CD4-positive, alpha-beta T cell treated with Interleukin-21 for 1 hour (primary cell): Measurements from ENCODE around the gene ZNF236.
A peak's percentile ranks its signal among the peaks of the same experiment; 100 is the strongest.

Experiments used
- DNase-seq: peaks from one replicate; pipeline ENCODE4 v3.0.0-alpha.2; 2020

Gene ZNF236

DNA sequence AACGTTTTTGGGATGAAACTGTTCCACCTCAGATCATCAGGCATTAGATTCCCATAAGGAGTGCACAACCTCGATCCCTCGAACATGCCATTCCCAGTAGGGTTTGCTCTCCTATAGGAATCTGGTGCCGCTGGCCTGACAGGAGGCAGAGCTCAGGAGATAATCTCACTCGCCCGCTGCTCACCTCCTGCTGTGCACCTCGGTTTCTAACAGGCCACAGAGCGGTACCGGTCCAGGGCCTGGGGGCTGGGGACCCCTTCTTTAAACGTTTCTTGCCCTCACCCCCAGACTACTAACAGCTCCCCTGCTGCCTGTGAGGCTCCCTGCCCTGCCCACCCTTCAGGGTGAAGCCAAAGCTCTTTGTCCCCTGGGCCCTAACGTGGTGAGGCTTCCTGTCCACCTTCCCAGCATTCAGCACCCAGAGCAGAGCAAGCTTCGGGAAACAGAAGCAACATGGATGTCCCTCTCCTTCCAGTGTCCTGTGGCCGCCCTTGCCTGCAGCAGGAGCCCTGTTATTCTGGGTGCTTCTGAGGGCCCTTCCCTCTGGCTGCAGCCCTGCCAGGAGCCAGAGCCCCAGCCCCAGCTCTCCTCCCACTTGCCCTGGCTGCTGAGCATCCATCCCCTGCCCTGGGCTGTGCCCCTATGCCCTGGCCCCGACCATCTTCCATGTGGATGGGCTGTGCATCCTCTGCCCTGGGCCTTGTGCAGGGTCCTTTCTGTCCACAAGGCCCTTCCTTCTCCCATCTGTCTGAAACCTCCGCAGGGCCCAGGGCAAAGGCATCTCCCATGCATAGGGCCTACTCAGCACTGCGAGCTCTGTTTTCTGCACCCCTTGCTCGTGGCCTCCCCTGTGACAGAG is 170.1 kb downstream of the ZNF236 start:
- DNase-seq, result no peak

DNA sequence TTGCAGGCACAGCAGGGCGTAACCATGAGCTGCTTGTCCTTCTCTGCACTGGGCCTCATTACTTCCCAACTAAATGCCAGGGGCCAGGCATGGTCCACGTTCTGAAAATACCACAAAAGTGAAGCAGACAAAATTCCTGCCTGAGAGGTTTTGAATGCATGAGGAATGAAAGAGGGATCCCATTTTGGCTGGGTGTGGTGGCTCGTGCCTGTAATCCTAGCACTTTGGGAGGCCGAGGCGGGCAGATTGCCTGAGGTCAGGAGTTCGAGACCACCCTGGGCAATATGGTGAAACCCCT is 170.7 kb downstream of the ZNF236 start:
- DNase-seq, result no peak

DNA sequence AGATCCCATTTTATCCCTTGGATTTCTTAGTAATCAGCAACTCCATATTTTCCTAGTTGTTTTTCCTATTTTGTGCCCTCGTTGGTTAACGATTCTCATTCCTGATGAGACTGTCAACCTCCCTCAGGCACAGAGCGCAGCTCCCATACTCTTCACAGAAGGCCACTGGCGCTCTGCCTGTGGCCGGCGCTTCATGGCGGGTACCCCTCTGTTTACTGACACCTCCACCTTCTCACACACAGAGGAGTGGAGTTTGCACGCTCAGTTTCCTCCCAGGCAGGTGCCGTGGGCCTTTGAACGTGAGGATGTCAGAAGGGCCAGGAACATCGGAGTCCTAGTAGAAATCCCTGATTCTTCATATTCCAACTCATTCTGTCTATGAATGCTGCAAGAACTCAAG is 171.2 kb downstream of the ZNF236 start:
- no peak for DNase-seq

DNA sequence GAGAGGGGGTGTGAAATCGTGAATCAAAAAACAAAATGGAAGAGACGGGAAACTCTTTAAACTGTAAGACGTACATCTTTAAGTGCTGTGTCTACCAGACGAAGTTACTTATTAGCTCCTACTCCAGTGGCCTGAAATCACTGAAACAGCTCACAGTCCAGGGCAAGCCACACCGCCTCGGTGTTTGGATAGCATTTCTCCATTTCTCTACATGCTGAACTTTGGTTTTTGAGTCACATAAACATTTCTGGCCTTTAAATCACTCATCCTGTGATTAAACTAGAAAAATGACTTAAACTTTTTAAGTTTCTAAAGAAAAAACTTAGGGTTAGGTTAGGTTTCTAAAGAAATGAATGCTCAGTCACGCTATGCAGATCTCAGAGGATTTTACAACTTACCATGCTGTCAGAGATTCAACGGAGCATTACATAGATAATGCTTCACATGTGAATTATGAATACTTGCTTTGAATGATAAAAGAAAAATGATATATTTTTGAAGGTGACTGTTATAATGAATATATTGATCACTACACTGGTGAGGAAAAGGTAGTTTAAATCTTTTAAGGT is 171.8 kb downstream of the ZNF236 start:
- DNase-seq, result no peak

DNA sequence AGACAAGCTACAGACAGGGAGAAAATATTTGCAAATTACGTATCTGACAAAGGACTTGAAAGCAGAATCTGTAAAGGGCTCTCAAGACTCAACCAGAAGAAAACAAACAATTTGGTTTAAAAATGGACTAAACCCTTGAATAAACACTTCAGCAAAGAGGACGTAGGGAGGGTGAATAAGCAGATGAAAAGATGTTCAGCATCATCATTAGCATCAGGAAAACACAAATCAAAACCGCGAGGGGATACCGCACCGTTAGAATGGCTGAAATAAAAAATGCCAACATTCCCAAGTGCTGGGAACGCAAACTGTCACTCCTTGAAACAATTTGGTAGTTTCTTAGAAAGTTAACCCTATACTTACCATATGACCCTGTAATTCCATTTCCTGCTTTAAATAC is 173.5 kb downstream of the ZNF236 start:
- no peak for DNase-seq

DNA sequence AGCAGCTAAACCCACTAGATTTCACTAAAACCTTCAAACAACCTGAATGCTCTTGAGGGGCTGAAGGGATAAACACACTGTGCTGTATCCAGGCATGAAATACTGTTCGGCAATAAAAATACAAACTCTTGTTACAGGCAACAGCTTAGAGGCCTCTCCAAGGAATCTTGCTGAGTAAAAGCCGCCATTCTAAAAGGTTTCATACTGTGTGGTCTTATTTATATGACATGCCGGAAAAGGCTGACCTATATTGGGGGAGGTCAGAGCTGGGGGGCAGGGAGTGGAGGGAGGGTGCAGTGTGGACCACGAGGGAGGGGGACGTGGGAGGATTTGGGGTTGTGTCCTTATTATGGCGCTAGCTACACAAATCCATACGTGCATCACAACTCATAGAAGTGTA is 174.1 kb downstream of the ZNF236 start:
- no peak for DNase-seq

DNA sequence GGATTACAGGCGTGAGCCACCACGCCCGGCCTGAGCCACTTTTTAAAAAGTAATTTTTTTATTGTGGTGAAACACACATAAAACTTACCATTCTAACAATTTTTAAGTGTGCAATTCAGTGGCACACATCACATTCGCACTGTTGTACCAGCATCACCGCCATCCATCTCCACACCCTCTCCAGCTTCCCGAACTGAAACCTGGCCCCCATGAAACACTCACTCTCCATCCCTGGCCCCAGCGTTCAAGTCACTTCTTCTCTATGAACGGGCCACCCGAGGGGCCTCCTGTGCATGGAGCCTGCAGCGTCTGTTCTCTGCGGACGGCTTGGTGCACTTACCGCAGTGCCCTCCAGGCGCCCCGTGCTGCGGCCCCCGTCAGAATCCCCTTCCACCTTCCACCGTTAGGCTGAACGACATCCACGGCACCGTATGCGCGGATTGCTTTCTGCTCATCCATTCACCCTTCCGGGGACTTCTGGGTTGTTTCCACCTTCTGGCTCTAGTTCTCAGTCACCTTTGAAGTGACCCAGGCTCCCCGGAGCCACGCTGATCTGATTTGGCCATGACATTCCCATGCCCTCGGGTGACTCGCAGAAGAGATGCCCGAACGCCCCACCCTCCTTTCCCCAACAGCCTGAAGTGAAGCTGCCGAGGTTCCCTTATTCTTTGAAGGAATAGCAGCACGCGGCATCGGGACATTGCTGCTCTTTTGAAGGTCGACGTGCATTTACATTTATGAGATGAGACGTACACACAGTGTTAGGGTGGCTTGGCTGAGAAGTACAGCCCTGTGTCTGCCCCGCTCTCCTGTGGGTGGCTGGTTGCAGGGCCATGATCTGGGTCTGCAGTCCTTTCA is 175.8 kb downstream of the ZNF236 start:
- DNase-seq, result no peak

DNA sequence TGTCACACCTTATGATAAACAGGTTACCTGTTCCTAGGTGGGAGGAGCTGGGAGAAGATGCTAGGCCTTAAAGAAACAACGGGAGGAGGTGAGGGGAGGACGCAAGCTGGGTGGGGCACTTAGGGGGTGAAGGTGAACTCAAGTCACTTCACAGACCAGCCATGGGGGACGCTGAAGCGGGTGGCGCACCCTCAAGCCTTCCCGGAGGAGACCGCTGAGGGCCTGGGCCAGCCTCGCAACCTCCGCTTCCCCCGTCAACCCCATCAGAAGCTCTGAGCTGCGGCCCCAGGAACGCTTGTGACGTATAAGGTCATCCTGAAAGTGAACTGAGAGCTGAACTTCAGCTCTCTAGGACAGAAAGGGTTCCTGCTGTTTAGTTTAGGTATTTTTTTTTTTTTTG is 176.7 kb downstream of the ZNF236 start:
- no peak for DNase-seq

DNA sequence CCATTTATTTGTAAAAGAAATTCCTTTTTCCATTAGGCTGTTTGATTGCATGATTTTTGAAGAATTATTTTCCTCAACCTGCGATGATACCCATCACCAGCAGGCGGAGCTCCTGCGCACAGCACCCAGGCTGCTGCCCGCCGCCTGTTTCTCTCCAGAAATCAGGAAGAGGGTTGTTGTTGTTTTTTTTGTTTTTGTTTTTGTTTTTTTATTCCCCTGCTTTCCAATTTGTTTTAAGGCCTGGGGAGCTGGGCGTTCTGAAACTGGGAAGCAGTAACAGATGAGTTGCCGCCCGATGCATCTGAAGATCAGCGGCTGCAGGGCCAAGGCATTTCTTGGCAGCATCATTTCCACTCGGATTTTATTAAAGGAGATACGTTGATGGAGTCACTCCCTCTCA is 178.2 kb downstream of the ZNF236 start:
- peak; percentile 51 for DNase-seq

DNA sequence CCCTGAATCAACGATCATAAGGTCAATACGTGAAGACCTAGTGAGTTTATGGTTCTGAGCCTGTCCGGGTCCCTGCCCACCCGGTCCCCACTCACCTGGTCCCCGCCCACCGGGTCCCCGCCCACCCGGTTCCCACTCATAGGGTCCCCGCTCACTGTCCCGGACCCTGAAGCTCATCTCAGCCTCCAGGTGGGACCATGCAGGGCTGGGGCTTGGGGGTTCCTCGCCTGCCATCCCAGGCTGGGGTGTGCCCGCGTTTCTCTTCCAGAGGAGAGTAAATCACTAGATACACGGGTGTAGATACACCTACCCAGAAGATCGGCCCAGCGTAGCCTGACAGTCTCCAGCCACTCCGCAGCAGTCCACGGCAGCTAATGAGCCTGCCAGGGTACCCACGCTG is 178.7 kb downstream of the ZNF236 start:
- DNase-seq, result no peak

DNA sequence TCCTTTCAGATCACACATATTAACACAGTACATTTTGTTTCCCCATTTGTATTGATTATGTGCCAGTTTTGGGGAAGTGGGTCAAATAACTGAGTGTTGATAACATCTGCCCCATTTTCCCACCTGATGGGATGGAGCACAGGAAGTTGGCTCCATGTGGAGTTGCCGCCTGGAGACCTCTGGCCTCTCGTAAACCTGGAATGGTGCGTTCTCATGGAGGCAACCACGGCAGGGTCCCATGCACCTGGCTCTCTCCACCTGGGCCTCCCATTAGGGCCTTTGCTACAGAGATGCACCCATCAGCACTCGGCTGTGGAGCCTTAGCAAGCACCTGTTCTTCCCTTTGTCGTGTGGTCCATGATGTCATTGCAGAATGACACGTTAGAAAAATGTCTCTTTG is 179.6 kb downstream of the ZNF236 start:
- DNase-seq, result no peak

DNA sequence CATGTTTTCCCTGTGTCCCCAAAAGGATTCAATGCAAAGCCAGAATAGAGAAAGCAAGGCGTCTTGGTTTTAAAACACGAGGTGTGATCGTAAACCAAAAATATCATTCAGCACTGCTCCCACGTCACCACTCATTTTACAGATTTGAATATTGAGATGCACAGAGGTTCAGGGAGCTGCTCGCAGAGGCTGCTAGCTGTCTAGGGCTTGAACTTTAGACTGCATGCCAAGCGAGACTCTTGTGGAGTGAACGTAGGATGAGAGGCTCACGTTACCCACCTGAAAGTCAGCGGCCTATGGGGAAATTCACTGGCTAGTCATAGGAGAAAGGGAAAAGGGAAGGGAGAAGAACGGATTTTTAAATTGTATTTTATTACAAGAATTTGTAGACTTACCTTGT is 180.1 kb downstream of the ZNF236 start:
- DNase-seq, result no peak

DNA sequence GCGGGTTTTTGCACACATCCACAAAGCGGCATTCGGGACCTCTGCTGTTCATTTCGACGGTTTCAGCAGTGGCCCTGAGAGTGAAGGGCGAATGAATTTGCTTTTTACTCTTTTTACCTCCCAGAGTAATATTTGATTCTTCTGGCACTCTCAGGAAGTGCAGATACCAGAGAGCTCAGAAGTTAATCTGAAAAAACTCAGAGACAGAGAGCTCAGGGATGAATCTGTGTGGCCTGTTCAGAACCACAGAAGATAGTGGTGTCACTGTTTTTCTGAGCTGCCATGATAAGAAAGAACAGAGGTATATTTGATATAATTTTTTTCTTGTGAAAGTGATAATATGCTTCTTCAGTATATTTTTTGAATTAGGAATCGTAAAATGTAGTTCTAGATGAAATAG is 181.0 kb downstream of the ZNF236 start:
- no peak for DNase-seq

DNA sequence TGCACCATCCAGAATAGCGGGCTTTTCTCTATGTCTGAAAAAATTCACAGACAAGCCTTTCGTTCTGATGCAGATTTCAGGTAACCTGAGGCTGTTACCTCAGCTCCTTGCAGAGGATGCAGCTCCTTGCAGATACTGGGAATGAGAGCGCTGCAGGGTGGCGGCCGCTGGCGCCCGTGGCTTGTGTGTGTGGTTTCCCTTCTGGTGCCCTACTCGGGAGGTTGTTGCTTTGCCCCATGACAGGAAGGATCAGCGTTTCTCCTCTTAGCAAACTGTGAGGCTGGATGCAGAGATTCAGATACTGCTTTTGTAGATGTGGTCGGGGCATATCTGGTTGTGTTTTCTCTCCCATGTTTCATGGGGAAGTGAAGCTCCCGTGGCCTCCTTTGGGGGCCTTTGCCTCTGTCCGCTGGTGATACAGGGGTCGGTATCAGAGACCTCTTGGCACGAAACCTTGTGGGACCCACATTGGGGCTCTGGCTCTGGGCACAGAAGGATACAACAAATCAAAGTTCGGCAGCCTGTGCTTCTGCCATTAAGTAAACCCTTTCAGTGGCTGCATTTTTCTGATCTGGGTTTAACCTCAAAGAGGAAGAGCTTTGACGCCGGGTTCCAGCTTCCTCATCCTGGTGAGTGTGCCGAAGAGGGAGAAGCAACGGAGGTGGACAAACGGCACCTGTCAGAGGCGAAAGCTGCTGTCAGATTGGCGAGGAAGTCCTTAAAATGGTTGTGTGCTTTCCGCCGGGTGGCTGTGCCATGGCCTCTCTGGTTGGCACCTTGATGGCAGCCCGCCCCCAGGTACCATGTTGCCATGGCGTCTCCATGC is 182.4 kb downstream of the ZNF236 start:
- no peak for DNase-seq

DNA sequence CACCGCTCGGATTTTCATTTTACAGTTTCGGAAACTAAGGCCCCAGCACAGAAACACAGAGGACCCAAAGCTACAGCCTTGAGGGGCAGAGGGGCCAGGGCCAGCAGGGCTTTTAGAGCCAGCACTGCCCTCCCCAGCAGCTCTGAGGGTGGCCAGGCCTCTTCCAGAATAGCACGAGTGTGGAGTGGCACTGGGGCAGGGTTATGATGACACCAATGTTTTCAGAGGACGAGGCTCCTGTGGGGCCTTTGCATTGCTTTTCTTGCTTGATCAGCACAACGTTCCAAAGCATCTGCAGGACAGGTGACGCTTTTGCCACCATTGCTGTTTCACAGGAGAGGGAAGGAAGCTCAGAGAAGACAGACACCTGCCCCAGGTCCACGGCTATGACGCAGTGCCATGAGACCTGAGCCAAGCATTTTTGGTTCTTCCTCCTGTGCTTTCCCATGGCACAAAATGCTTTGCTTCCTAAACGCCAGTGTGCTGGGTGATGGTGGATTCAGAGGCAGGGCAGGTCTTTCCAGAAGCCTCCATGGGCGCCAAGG is 183.4 kb downstream of the ZNF236 start:
- no peak for DNase-seq

DNA sequence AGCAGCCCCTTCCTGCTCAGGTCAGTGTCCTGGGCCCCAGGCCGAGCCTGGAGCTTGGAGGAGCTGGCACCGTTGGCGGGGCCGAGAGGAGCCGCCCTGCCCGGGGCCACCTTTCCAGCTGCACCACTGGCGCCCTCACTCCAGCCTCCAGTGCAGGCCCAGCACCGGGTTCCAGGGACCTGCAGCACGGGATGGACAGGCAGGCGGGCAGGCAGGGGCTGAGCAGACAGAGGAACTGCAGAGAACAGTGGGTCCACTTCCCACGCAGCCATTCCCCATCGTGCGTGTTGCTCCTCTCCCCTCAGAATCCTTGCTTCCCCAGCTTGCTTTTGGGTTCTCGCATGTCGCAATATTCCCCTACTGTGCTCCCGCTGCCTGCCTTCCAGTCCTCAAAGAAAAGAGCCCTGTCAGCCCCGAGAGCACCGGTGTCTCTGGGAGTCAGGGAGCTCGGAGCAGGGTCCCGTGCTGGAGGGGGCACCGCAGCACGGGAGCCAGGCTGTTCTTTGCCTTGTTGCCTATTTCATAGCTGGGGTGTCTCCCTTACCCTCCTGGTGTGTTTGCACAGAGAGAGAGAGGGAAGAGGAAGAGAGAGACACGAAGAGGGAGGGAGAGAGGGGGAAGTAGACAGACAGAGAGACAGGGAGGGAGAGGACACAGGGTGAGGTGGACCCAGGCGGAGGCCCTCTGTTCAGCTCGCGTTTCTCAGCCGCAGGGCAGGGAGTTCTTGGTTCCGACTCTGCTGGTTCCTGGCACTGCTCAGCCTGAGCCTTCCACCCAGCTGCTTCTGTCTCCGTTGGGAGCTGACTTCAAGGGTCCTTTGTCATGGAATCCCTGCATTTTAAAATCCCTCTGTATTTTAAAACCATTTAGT is 184.2 kb downstream of the ZNF236 start:
- DNase-seq, result no peak

DNA sequence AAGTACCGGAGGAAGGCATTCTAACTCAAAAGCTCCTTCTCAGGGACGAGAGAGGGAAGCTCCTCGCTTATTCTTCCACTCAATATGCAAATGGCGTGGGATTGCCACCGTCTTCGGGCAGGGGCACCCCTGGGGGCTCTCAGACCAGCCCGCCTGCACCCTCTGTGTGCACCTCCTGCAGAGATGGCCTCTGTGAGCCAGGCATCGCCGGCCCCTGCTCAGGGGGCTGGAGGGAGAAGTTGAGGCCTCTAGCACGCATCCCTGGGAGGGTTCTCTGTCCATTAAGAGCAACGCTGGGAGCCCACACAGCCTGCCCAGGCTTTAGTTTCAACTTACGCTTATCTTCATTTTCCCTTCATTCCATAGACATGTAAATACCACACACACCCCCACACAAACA is 184.9 kb downstream of the ZNF236 start:
- no peak for DNase-seq

DNA sequence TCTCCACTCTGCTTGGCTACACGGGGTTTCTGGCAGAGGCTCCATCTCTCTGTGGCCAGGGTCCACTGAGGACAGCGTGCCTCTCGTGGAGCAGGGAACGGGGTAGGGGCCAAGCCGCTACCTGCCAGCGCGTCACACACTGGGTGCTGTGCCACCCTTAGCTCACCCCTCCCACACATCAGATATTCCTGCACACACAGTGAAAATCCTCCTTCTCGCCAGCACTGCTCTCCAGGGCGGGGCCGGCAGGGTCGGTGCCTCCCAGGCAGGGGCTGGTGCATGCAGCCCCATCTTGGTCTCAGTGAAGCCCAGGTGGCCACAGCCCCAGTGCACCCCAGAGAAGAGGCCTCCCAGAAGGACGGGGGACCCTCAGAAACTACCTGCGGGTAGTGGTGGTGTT is 185.6 kb downstream of the ZNF236 start:
- no peak for DNase-seq

DNA sequence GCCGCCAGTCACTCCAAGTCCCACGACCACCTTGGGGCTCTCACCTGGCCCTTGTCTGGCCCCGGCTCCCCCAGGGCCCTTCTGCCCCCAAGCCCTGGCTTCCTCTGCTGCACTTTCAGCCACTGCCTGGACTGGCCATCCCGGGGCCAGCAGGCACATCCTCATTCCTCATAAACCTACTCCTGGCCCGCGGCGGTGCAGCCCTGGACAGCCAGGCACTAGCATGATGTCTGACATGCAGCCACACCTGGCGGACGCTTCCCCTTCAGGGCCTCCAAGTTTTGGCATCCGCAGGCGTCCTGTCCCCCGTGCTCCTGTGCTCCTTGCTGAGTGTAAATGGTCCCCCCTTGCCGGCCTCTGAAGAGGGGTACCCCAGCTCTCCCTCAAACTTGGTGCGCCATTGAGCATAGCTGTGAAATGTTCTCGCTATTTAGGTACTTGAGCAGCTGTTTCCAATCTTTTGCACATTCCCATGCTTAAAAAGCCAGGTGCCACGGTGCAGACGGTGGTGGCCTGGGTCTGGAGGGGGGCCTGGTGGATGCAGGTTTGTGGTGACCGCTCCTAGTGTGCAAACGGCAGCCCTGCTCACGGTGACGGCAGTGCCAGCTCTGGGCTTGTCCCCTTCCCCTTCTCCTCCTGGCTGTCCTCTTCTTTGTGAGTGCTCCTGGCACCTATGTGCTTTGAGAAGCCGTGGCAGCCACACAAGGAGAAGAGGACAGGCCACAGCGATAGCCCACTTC is 186.4 kb downstream of the ZNF236 start:
- DNase-seq, result no peak

DNA sequence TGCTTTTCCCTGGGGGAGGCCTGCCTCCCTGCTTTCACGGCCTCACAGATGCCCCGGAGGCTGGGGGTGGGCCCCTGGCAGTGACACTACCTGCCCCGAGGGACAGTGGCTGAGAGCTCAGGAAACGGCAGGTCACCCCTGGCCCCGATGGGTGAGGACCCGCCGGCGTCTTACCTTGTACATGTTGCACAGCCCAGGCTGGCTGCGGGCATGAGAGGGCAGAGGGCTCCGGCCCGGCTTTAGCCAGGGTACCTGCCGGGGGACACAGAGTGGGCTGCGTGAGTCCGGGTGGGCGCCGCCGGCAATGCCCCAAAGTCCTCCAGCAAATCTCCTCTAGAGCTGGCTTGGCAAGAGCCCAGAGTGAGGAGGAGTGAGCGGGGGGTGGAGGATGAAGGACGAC is 187.3 kb downstream of the ZNF236 start:
- DNase-seq, result no peak

DNA sequence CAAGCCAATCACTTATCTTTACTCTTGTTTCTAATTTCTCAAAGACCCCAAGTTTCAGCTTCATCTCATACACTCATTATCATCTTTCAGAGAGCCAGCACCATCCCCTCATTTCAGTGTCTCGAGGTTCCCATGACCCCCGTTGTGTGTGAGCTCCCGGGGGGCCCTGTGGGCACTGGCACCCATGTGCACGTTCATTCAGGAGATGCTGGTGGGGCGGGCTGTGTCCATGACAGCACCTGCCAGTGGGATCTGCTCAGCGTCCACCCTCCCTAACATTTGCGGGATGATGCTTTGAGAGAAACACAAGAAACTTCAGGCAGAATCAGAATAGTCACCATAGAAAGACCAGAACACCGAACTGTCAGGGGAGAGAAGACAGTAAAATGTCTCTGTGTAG is 189.8 kb downstream of the ZNF236 start:
- DNase-seq, result no peak
